GM23338 (cell line): ENCODE results near the gene TSHZ2. TPM values are rescaled to one million over a fixed set of nuclear protein-coding genes. Genes with fewer than 3 reads are reported as not detected.

Source experiments
- ATAC-seq: fragments of 200-7000 bp; cut with Tn5 transposase; 3 replicates; pipeline ENCODE4 v1.9.1; 2020
- DNase-seq: peaks from one replicate; pipeline ENCODE4 v3.0.0-alpha.2; 2015; ENCODE audit warnings: low spot score
- H2AFZ ChIP-seq: fragments of 200-600 bp; sonication (generic); 2 replicates; pipeline ENCODE4 v1.8.0; 2016; ENCODE audit warnings: antibody characterized with exemption, mild to moderate bottlenecking, moderate library complexity
- H3F3A ChIP-seq: fragments of 200-600 bp; sonication (generic); replicated peaks from 2 replicates; pipeline ENCODE4 v1.8.0; 2017; ENCODE audit warnings: antibody characterized with exemption, mixed run types, low read depth
- H3K27ac ChIP-seq: fragments of 200-600 bp; sonication (generic); 2 replicates; pipeline ENCODE4 v1.6.1; 2016; ENCODE audit warnings: low read depth
- H3K27me3 ChIP-seq: fragments of 200-600 bp; sonication (generic); 2 replicates; pipeline ENCODE4 v1.8.0; 2016; ENCODE audit warnings: mild to moderate bottlenecking, mixed run types, moderate library complexity; ENCODE audit not compliant: insufficient read depth
- H3K36me3 ChIP-seq: fragments of 200-600 bp; sonication (generic); 2 replicates; pipeline ENCODE4 v1.8.0; 2016; ENCODE audit warnings: mild to moderate bottlenecking; ENCODE audit not compliant: insufficient read depth
- H3K4me1 ChIP-seq: fragments of 200-600 bp; sonication (generic); 2 replicates; pipeline ENCODE4 v1.8.0; 2016; ENCODE audit warnings: mild to moderate bottlenecking, moderate library complexity; ENCODE audit not compliant: insufficient read depth
- H3K4me2 ChIP-seq: fragments of 200-600 bp; sonication (generic); 2 replicates; pipeline ENCODE4 v1.7.1; 2017; ENCODE audit warnings: mixed run types
- H3K4me3 ChIP-seq: fragments of 200-600 bp; sonication (generic); 2 replicates; pipeline ENCODE4 v1.6.1; 2016; ENCODE audit warnings: mixed run types
- H3K79me2 ChIP-seq: fragments of 200-600 bp; sonication (generic); replicated peaks from 2 replicates; pipeline ENCODE4 v1.8.0; 2017; ENCODE audit warnings: mild to moderate bottlenecking; ENCODE audit not compliant: insufficient read depth
- H3K9me2 ChIP-seq: fragments of 200-600 bp; sonication (generic); 2 replicates; pipeline ENCODE4 v1.8.0; 2017; ENCODE audit not compliant: insufficient read depth
- H4K20me1 ChIP-seq: fragments of 200-600 bp; sonication (generic); replicated peaks from 2 replicates; pipeline ENCODE4 v1.8.0; 2017; ENCODE audit warnings: mild to moderate bottlenecking; ENCODE audit not compliant: insufficient read depth
- H3K27ac Mint-ChIP-seq: 2 replicates; pipeline ENCODE4 v1.8.0; 2020; ENCODE audit warnings: inconsistent platforms, mild to moderate bottlenecking, moderate library complexity, mixed read lengths
- H3K27me3 Mint-ChIP-seq: 3 replicates; pipeline ENCODE4 v1.8.0; 2022; ENCODE audit warnings: low read depth, mild to moderate bottlenecking, moderate library complexity, mixed read lengths, inconsistent platforms; ENCODE audit not compliant: insufficient read depth, poor library complexity
- H3K36me3 Mint-ChIP-seq: 3 replicates; pipeline ENCODE4 v1.8.0; 2021; ENCODE audit warnings: low read depth, mild to moderate bottlenecking, inconsistent platforms, moderate library complexity, mixed read lengths
- H3K4me1 Mint-ChIP-seq: 3 replicates; pipeline ENCODE4 v1.8.0; 2020; ENCODE audit warnings: mild to moderate bottlenecking, inconsistent platforms, mixed read lengths
- H3K4me3 Mint-ChIP-seq: 3 replicates; pipeline ENCODE4 v1.8.0; 2021; ENCODE audit warnings: moderate library complexity, mild to moderate bottlenecking, inconsistent platforms, mixed read lengths
- H3K9me3 Mint-ChIP-seq: 3 replicates; pipeline ENCODE4 v1.8.0; 2020; ENCODE audit warnings: moderate library complexity, mild to moderate bottlenecking, inconsistent platforms, mixed read lengths
- CREB1 ChIP-seq: fragments of 250-450 bp; sonication (Bioruptor Pico); IDR thresholded peaks from 2 replicates; pipeline ENCODE4 v1.5.0; 2020; ENCODE audit warnings: low read depth, mild to moderate bottlenecking, moderate library complexity
- CTCF ChIP-seq, 2 experiments: fragments of 200-600 bp in 1 of 2; sonication (generic) in 1 of 2; conservative IDR thresholded peaks; 2 replicates each; pipeline versions ENCODE4 v1.5.1 to v1.6.1; 2016 to 2017; ENCODE audit warnings: antibody characterized with exemption in 2 of 2, low read depth in 2 of 2, mild to moderate bottlenecking in 2 of 2, moderate library complexity in 1 of 2
- ETS1 ChIP-seq: IDR thresholded peaks from 2 replicates; pipeline ENCODE4 v1.6.1; 2016; ENCODE audit warnings: antibody characterized with exemption
- EZH2phosphoT487 ChIP-seq: fragments of 200-600 bp; sonication (generic); IDR thresholded peaks from one replicate; pipeline ENCODE4 v1.8.1; 2018; ENCODE audit warnings: antibody characterized with exemption; ENCODE audit not compliant: unreplicated experiment
- JUNB ChIP-seq: IDR thresholded peaks from one replicate; pipeline ENCODE4 v1.6.1; 2016; ENCODE audit warnings: antibody characterized with exemption; ENCODE audit not compliant: unreplicated experiment
- NANOG ChIP-seq: IDR thresholded peaks from 2 replicates; pipeline ENCODE4 v1.6.1; 2016; ENCODE audit warnings: antibody characterized with exemption, borderline replicate concordance
- ZNF114 ChIP-seq: fragments of 250-450 bp; sonication (Bioruptor Pico); IDR thresholded peaks from 2 replicates; pipeline ENCODE4 v1.5.0; 2020; ENCODE audit warnings: mild to moderate bottlenecking, moderate library complexity
- ZNF331 ChIP-seq: fragments of 250-450 bp; sonication (Bioruptor Pico); IDR thresholded peaks from 2 replicates; pipeline ENCODE4 v1.5.0; 2020; ENCODE audit warnings: low read depth, mild to moderate bottlenecking, moderate library complexity
- ZNF462 ChIP-seq: fragments of 250-450 bp; sonication (Bioruptor Pico); IDR thresholded peaks from 2 replicates; pipeline ENCODE4 v1.5.0; 2020; ENCODE audit warnings: mild to moderate bottlenecking, moderate library complexity
- polyA plus RNA-seq: library from polyadenylated mRNA; unstranded; fragments of >200 nt; fragmentation: Nextera tagmentation; extraction: Ambion mirVana; gene quantifications from 2 replicates; pipeline ENCODE4 v1.2.1, GENCODE V29; 2016
- total RNA-seq: library from RNA; depleted of rRNA; stranded (reverse); fragments of >200 nt; shearing (Covaris generic); gene quantifications from 2 replicates; pipeline ENCODE4 v1.2.3, GENCODE V29; 2014
- TF ChIP-seq, protein P1 (sequence below): IDR thresholded peaks from one replicate; pipeline ENCODE4 v1.6.1; 2018; ENCODE audit warnings: antibody characterized with exemption; ENCODE audit not compliant: unreplicated experiment

Gene TSHZ2
- total and polyA plus RNA-seq, 2 experiments from 2014 or later, result 0.49 to 1.3 TPM

DNA sequence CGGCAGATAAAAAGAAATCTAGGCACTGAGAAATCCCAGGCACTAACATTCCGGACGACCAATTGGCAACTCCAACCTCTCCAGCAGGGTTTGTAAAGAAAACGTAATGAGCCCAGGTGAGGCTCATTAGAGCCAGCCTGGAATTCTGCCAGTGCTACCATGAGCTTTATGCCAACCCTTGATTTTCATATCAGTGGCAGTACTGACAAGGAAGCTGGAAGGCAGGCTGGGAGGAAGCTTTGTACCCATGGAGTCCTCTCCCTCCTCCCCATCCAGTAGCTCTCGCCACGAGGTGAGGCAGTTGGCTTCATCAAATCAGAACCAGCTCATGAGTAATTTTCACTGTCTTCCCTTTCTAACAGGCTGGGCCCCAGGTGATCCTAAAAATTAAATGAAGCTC is 371.3 kb downstream of the TSHZ2 start (continued):
- TF ChIP-seq ZNF462 (CRISPR knock-in tag) (no peak), EZH2phosphoT487 (no peak), CTCF (conservative IDR thresholded peaks at IDR 0.05; ENCODE audit: low read depth in 2 of 2) (no peak)

DNA sequence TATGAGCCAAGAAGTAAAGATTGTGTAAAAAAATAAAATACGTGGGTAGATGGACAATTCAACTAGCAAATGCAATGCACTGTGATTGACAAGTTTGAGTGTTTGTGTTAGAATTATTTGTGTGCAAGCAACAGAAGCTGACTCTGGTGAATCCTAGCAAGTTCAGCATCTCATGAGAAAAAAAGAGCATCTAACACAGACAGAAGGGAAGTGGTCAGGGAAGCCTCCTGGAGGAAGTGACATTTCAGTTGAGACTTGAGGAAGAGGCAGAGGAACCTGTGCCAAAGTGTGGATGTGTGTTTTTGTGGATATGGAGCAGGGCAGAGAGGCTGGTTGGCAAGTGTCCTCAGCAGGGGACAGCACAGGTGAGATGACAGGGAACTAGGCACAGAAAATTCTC is 372.7 kb downstream of the TSHZ2 start:
- Mint-ChIP-seq H3K27ac (no peak overlapping the region), H3K9me3 (no peaks in the 10 kb centered on the region; the same call in 2 of the 3 replicates), H3K4me3 (no peak overlapping the region), H3K27me3 (no peaks in the 10 kb centered on the region), H3K36me3 (no peaks in the 10 kb centered on the region), H3K4me1 (peaks cover 9% of the 10 kb centered on the region)
- Histone ChIP-seq H3K36me3 (no peaks in the 10 kb centered on the region), H3K9me2 (no peaks in the 10 kb centered on the region; the same call in 1 of the 2 replicates), H3K4me3 (no peak overlapping the region), H4K20me1 (no peaks in the 10 kb centered on the region), H3K4me2 (no peak overlapping the region), H3K4me1 (no peaks in the 10 kb centered on the region), H3K27me3 (no peaks in the 10 kb centered on the region), H2AFZ (no peak overlapping the region), H3K27ac (no peak overlapping the region), H3F3A (no peaks in the 10 kb centered on the region), H3K79me2 (no peaks in the 10 kb centered on the region)
- DNase-seq (no peak), ATAC-seq (no peak)
- TF ChIP-seq JUNB, result no peak
- TF ChIP-seq NANOG, result no peak
- TF ChIP-seq ZNF114 (CRISPR knock-in tag), result no peak
- TF ChIP-seq CTCF (conservative IDR thresholded peaks at IDR 0.05; ENCODE audit: low read depth in 2 of 2), result no peak
- TF ChIP-seq, protein P1, sequence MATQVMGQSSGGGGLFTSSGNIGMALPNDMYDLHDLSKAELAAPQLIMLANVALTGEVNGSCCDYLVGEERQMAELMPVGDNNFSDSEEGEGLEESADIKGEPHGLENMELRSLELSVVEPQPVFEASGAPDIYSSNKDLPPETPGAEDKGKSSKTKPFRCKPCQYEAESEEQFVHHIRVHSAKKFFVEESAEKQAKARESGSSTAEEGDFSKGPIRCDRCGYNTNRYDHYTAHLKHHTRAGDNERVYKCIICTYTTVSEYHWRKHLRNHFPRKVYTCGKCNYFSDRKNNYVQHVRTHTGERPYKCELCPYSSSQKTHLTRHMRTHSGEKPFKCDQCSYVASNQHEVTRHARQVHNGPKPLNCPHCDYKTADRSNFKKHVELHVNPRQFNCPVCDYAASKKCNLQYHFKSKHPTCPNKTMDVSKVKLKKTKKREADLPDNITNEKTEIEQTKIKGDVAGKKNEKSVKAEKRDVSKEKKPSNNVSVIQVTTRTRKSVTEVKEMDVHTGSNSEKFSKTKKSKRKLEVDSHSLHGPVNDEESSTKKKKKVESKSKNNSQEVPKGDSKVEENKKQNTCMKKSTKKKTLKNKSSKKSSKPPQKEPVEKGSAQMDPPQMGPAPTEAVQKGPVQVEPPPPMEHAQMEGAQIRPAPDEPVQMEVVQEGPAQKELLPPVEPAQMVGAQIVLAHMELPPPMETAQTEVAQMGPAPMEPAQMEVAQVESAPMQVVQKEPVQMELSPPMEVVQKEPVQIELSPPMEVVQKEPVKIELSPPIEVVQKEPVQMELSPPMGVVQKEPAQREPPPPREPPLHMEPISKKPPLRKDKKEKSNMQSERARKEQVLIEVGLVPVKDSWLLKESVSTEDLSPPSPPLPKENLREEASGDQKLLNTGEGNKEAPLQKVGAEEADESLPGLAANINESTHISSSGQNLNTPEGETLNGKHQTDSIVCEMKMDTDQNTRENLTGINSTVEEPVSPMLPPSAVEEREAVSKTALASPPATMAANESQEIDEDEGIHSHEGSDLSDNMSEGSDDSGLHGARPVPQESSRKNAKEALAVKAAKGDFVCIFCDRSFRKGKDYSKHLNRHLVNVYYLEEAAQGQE, result no peak
- no peak for TF ChIP-seq ETS1
- no peak for TF ChIP-seq CREB1 (CRISPR knock-in tag)
- TF ChIP-seq ZNF331 (CRISPR knock-in tag), result no peak
